Myocyte (in vitro differentiated cells): ENCODE results near the gene MAGEC1. TPM values are rescaled to one million over a fixed set of nuclear protein-coding genes. Genes with fewer than 3 reads are reported as not detected.

Experiments
- total RNA-seq: library from RNA; depleted of rRNA; stranded (reverse); fragments of >200 nt; gene quantifications from 2 replicates; pipeline ENCODE4 v1.2.3, GENCODE V29; 2014

MAGEC1 gene
- total RNA-seq, 1 donor from 2014 or later, result not detected

Other genes starting within 250 kb of the MAGEC1 start
- gene SPANXD, start 205.2 kb upstream of the MAGEC1 start, total RNA-seq, result not detected in 2 replicates
- gene MAGEC3, start 65.6 kb upstream of the MAGEC1 start, total RNA-seq, result not detected in 2 replicates